Right cardiac atrium (tissue), 5 donors: ENCODE data around the gene CTNNA3. TPM values are rescaled to one million over a fixed set of nuclear protein-coding genes. Genes with fewer than 3 reads are reported as not detected.
A peak's percentile ranks its signal among the peaks of the same experiment; 100 is the strongest.

Experiments used
- ATAC-seq, 2 donors: fragments of 200-7000 bp; cut with Tn5 transposase; one replicate each; pipeline versions ENCODE4 v1.8.0 to v1.9.1; 2020; ENCODE audit warnings: moderate library complexity in 2 of 2, mild to moderate bottlenecking in 1 of 2
- DNase-seq, 3 donors: peaks; one replicate each; pipeline ENCODE4 v3.0.0-alpha.2; 2020
- H3K27ac ChIP-seq: one replicate; pipeline ENCODE4 v1.5.1; 2013; ENCODE audit warnings: mild to moderate bottlenecking, low read length, control low read depth, moderate library complexity
- H3K27me3 ChIP-seq: one replicate; pipeline ENCODE4 v1.6.1; 2013; ENCODE audit not compliant: control insufficient read depth, insufficient read depth
- H3K4me1 ChIP-seq: one replicate; pipeline ENCODE4 v1.6.1; 2013; ENCODE audit warnings: low read length; ENCODE audit not compliant: control insufficient read depth, insufficient read depth
- H3K4me3 ChIP-seq: one replicate; pipeline ENCODE4 v1.5.1; 2013; ENCODE audit warnings: low read length, control low read depth
- H3K9me3 ChIP-seq: one replicate; pipeline ENCODE4 v1.6.1; 2013; ENCODE audit warnings: low read length; ENCODE audit not compliant: control insufficient read depth
- WGBS: extraction: QIAGEN DNeasy Blood & Tissue Kit; methylation state at CpG from one replicate; pipeline ENCODE4 v1.1.7; 2013; 5-methylcytosine and 5-hydroxymethylcytosine counted together
- intact Hi-C, 4 donors: fragments of 100-400 bp; cut with DNase I; formaldehyde crosslinking; loops; one replicate each; pipeline versions ENCODE4 v1.11.0 to v1.14.0; 2022 to 2023
- polyA plus RNA-seq: library from polyadenylated mRNA; stranded (reverse); fragments of 200-250 nt; gene quantifications from one replicate; pipeline ENCODE4 v1.2.3, GENCODE V29; 2013
- total RNA-seq, 4 donors: library from RNA; stranded (reverse); fragmentation: NEBNext Ultra II Directional; extraction: Animal tissue kit (Norgen Biotek cat#: 25700); gene quantifications; one replicate each; pipeline ENCODE4 v1.2.1, GENCODE V29; 2021
- donor health status: healthy with polysubstance abuse.
- donor health status: DM: no; HTN: yes; CAD: no.
- donor health status: DM: no; HTN: no; CAD: no.
- donor health status: DM: no; HTN: yes; CAD: no; lungs with severe emphysema.
- donor health status: DM: yes; HTN: yes; CAD: no.

The CTNNA3 gene
- total and polyA plus RNA-seq, 5 donors: 4.5 to 81.7 (median 67.7) TPM

DNA sequence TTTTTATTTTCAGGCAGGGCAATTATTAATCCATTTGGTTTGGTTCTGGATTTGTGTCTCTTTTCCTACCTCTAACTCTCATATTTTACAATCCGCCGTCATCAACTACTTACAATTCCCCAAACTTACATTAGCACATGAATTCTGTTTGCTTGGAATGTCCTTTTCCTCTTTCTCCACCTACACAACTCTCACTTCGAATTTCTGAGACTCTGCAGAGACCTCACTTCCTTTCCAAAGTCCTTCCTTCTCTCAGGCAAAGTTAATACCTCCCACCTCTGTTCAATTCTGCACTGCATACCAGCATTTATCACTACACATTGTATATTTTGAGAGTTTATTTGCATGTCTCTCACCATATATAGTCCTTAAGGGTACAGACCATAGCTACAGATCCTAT is 892.8 kb downstream of the CTNNA3 start:
- WGBS: 53% methylated on average over 3 of the region's 3 CpGs
- no peak overlapping the region for H3K27ac ChIP-seq

DNA sequence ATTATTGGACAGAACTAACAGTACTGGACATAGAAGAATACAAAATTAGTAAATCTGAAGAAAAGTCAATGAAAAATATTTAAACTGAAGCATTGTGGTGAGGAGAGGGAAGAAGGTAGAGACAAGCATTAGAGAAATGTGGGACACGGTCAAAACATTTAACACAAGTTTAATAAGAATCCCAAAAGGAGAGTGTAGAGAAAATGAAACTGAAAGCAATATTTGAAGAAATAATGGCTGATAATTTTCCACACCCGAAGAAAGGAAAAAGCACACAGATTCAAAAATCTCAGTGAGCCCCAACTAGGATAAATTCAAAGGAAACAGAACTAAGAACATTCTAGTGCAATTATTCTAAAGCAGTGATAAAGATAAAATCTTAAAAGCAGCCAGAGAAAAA is 896.5 kb downstream of the CTNNA3 start:
- DNase-seq (no peak), ATAC-seq (no peak)
- WGBS: 72% methylated on average over 2 of the region's 2 CpGs
- H3K4me3 ChIP-seq: peak overlapping the region; percentile 35
- intact Hi-C loops: no loop called here
- no peaks in the 10 kb centered on the region for H3K9me3 ChIP-seq
- H3K27me3 ChIP-seq: no peaks in the 10 kb centered on the region
- H3K27ac ChIP-seq: no peak overlapping the region
- H3K4me1 ChIP-seq: no peaks in the 10 kb centered on the region

More for the DNA sequence above, 892.8 kb downstream of the CTNNA3 start:
- DNase-seq (no peak), ATAC-seq (no peak)
- Histone ChIP-seq H3K4me1 (no peaks in the 10 kb centered on the region), H3K27me3 (no peaks in the 10 kb centered on the region), H3K9me3 (no peaks in the 10 kb centered on the region), H3K4me3 (no peak overlapping the region)
- intact Hi-C loops: no loop called here

DNA sequence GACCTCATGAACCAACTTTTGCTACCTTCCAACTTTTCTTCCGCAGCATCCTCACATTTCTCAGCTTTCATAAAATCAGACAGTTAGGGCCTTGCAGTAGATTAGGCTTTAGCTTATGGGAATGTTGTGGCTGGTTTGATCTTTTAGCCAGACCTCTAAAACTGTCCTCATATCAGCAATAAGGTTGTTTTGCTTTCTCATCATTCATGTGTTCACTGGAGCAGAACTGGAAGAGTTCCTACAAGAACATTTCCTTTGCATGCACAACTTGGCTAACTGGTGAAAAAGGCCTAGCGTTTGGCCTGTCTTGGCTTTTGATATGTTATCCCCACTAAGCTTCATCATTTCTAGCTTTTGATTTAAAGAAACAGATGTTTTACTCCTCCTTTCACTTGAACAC is 900.1 kb downstream of the CTNNA3 start:
- WGBS: 57% methylated on average over 2 of the region's 2 CpGs
- Histone ChIP-seq H3K27ac (no peak overlapping the region), H3K9me3 (no peaks in the 10 kb centered on the region), H3K4me3 (no peak overlapping the region), H3K4me1 (no peaks in the 10 kb centered on the region), H3K27me3 (no peaks in the 10 kb centered on the region)
- no peak for DNase-seq
- no peak for ATAC-seq
- intact Hi-C loops: no loop called here

DNA sequence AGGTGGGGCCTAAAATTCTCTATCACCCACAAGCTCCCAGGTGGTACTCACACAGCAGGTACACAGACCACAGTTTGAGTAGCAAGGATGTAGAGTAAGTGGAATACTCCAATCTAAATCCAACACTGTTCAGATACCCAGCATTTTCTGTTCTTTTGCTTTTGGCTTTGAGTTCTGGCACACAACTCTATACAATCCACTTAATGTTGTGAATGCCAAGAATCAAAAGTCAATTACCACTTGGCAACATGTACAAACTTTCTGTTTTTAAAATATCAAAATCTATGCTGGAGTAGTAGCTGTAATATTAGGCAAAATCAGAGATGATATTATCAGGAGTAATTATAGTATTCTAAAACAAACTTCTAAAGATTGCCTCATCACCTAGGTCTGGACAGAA is 903.6 kb downstream of the CTNNA3 start:
- Histone ChIP-seq H3K27ac (no peak overlapping the region), H3K4me1 (no peaks in the 10 kb centered on the region), H3K4me3 (no peak overlapping the region), H3K27me3 (no peaks in the 10 kb centered on the region), H3K9me3 (no peaks in the 10 kb centered on the region)
- DNase-seq (no peak), ATAC-seq (no peak)
- intact Hi-C loops: no loop called here

DNA sequence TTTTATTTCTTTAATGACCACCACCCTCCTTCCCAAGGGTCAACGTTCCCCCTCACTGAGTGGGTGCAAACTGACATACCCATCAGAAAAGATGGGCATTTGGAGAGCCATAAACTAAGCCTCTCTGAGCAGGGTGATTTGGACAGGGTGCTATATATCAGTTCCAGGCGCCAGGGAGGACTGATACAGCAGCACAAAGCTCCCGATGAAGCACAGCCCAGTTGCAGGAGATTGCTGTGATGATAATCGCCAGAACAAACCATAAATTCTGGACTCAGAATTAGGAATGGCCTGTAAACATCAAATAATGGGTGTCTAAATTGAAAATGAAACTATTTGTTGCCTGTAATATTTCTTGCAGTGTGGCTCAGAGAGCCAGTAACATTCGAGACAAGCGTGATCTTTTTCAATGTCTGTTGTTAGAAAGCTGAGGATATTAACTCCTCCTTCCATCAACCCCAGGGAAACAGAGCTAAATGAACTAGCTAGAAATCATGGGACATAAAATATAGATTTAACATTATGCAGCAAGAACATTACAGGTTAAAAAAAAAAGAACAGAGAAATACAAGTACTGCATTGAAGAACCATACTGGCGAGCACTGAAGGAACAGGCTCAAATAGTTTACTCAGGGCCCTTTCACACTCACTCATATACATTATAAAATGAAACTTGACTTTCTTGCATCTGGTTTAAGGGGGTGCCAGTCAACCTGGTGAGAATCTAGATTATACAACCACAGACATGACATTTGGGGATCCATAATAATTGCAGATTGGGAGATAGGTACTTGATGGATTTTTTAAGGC is 907.6 kb downstream of the CTNNA3 start:
- intact Hi-C loops: no loop called here
- no peak for ATAC-seq
- Histone ChIP-seq H3K9me3 (no peaks in the 10 kb centered on the region), H3K27me3 (no peaks in the 10 kb centered on the region), H3K4me3 (no peak overlapping the region), H3K4me1 (no peaks in the 10 kb centered on the region), H3K27ac (no peak overlapping the region)
- 50% methylated on average over 7 of the region's 7 CpGs for WGBS
- no peak for DNase-seq

DNA sequence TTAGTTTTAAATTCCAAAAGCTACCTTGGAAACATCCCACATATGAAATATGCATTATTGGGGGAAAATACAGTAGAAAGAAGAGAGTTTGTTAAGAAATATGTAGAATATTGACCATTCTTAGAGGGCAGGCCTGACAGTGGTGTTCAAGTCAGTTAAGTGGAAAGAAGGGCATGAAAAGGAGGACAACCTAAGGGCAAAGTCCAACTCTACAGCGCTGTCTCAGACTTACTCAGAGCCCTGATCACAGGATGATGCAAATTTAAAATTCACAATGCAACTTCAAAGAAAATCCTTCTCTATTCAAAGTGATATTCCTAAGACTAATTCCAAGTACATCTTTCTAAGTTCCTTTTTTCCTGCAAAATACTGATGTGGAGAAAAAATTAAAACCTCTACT is 909.3 kb downstream of the CTNNA3 start:
- intact Hi-C loops: no loop called here

DNA sequence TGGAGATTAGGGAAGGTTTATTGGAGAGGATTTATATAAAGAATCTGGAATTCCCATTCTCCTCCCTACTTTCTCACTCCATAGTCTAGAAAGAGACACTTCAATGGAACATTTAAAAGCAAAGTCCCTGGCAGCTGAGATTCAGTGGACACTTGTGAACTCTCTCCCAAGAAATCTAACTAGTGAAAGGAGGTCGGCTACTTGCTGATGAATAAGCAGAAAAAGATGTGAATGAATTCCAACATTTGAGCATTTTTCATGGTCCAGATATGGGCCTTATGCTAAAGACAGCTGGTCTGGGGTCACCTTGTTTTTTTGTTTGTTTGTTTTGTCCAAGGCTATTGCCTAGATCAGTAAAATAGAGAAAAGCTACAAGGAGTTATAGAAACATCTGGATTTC is 911.2 kb downstream of the CTNNA3 start:
- Histone ChIP-seq H3K4me3 (no peak overlapping the region), H3K27ac (no peak overlapping the region), H3K4me1 (no peaks in the 10 kb centered on the region), H3K9me3 (no peaks in the 10 kb centered on the region), H3K27me3 (no peaks in the 10 kb centered on the region)
- intact Hi-C loops: no loop called here
- ATAC-seq (no peak), DNase-seq (no peak)
- 61% methylated on average over 1 of the region's 1 CpG for WGBS

More for the DNA sequence above, 909.3 kb downstream of the CTNNA3 start:
- no peak for DNase-seq
- no peaks in the 10 kb centered on the region for H3K4me1 ChIP-seq
- no peaks in the 10 kb centered on the region for H3K27me3 ChIP-seq
- H3K4me3 ChIP-seq: no peak overlapping the region
- no peak overlapping the region for H3K27ac ChIP-seq
- ATAC-seq: no peak
- H3K9me3 ChIP-seq: no peaks in the 10 kb centered on the region
- 93% methylated on average over 1 of the region's 1 CpG for WGBS

DNA sequence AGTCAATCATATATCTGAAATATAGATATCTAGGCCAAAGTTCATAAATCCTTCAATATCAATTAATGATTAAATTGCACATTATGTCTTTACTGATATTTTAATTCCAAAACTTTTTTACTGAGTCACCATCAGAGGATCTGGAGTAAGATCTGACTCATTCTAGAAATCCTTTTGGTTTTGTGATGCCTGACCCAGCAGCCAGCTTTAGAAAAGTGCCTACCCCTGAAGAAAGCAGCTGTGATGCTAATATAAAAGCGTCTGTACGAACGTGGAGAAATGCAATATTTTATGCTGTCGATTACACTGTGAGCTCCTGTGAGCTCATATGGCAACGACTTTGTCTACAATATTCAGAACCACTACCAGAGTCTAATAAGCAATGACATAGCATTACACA is 912.7 kb downstream of the CTNNA3 start:
- DNase-seq (no peak), ATAC-seq (no peak)
- Histone ChIP-seq H3K4me1 (no peaks in the 10 kb centered on the region), H3K27me3 (no peaks in the 10 kb centered on the region), H3K9me3 (no peaks in the 10 kb centered on the region), H3K27ac (no peak overlapping the region), H3K4me3 (no peak overlapping the region)
- WGBS: 88% methylated on average over 5 of the region's 5 CpGs
- intact Hi-C loops: no loop called here

DNA sequence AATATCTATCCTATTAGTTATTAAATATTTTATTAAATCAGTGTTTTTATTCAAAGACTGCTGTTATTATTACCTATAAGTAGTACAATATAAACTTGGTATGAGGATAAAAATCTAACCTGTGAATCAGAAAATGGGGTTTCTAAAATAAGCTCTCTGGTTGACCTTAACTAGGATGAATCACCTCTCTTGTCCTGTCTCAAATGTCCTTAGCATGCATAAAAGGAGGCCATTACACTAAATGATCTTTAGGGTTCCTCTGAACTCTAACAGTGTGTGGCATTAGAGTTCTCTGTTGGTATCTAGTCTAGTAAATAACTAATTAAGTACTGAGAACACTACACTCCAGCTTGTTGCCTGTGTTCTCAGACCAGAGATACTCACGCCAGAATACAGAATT is 913.2 kb downstream of the CTNNA3 start:
- H3K27ac ChIP-seq: no peak overlapping the region
- H3K27me3 ChIP-seq: no peaks in the 10 kb centered on the region
- no peaks in the 10 kb centered on the region for H3K9me3 ChIP-seq
- DNase-seq (no peak), ATAC-seq (no peak)
- intact Hi-C loops: no loop called here
- 85% methylated on average over 1 of the region's 1 CpG for WGBS
- H3K4me3 ChIP-seq: no peak overlapping the region
- no peaks in the 10 kb centered on the region for H3K4me1 ChIP-seq

DNA sequence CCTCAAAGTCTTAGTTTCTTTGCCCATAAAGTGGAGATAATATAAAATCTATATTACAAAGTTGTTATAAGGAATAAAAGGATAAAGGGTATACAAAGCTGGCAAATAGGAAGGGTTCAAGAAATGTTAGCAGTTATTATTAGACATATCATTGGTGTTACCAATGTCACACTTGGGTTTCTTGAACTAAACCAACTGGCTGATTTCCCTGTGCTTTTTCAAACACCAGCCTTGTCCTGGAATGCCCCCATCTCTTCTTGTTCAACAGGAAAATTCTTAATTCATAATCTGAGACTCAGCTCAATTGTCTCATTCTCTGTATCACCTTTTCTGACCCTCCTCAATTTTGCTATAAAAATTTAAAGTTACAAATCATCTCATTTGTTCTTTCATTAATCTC is 913.9 kb downstream of the CTNNA3 start:
- DNase-seq: no peak
- H3K27ac ChIP-seq: no peak overlapping the region
- no peaks in the 10 kb centered on the region for H3K9me3 ChIP-seq
- intact Hi-C loops: no loop called here
- H3K4me1 ChIP-seq: no peaks in the 10 kb centered on the region
- H3K27me3 ChIP-seq: no peaks in the 10 kb centered on the region
- ATAC-seq: no peak
- H3K4me3 ChIP-seq: no peak overlapping the region

DNA sequence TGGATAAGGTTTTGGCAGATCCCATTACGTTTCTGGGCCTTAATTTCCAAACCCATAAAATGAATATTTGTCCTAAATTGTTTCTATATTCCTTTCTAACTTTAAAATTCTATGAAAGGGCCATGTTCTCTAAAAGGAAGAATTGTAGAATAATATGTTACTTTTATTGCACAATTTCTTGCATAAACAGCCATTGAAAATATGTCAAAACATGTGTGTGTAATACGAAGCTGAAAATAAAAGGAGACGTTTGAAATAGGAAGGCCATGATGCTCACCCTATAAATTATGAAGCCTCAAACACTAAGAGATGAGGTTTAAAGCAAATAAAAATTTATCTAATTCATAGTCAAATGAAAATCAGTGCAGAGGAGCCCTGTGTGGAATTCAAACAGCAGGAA is 915.2 kb downstream of the CTNNA3 start:
- Histone ChIP-seq H3K9me3 (no peaks in the 10 kb centered on the region), H3K4me1 (no peaks in the 10 kb centered on the region), H3K27ac (no peak overlapping the region), H3K27me3 (no peaks in the 10 kb centered on the region), H3K4me3 (no peak overlapping the region)
- intact Hi-C loops: no loop called here
- WGBS: 80% methylated on average over 3 of the region's 3 CpGs
- ATAC-seq (no peak), DNase-seq (no peak)

DNA sequence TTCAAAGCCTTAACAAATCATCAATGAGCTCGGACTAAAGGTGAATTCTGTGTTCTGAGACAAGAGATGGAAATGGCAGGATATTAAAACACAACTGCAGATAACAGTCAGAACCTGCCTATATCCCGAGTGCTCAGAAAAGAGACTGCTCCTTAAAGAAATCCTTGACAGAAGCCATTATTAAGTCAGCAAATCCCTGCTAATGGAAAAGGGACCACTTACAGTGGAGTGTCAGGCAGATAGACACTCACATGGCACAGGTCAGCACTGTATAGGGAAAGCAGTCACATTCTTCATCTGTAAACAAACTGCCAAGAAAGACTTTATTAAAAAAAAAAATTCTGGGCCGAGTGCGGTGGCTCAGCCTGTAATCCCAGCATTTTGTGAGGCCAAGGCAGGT is 917.6 kb downstream of the CTNNA3 start:
- ATAC-seq (no peak), DNase-seq (no peak)
- Histone ChIP-seq H3K9me3 (no peaks in the 10 kb centered on the region), H3K27me3 (no peaks in the 10 kb centered on the region), H3K27ac (no peak overlapping the region), H3K4me3 (no peak overlapping the region), H3K4me1 (no peaks in the 10 kb centered on the region)
- intact Hi-C loops: no loop called here
- WGBS: 73% methylated on average over 4 of the region's 4 CpGs
